ENCODE measurements around the gene DNAJC22. TPM values are rescaled to one million over a fixed set of nuclear protein-coding genes. Genes with fewer than 3 reads are reported as not detected.

Gene DNAJC22
- total RNA-seq, 4 donors from 2014 or later, result 1.8 TPM; not detected in 3

- no peak for TF ChIP-seq CTCF (IDR thresholded peaks at IDR 0.05; ENCODE audit: low read depth)
Measured at GRCh38 chr12:49334681-49335080, 12.0 kb upstream of the DNAJC22 start.

DNA sequence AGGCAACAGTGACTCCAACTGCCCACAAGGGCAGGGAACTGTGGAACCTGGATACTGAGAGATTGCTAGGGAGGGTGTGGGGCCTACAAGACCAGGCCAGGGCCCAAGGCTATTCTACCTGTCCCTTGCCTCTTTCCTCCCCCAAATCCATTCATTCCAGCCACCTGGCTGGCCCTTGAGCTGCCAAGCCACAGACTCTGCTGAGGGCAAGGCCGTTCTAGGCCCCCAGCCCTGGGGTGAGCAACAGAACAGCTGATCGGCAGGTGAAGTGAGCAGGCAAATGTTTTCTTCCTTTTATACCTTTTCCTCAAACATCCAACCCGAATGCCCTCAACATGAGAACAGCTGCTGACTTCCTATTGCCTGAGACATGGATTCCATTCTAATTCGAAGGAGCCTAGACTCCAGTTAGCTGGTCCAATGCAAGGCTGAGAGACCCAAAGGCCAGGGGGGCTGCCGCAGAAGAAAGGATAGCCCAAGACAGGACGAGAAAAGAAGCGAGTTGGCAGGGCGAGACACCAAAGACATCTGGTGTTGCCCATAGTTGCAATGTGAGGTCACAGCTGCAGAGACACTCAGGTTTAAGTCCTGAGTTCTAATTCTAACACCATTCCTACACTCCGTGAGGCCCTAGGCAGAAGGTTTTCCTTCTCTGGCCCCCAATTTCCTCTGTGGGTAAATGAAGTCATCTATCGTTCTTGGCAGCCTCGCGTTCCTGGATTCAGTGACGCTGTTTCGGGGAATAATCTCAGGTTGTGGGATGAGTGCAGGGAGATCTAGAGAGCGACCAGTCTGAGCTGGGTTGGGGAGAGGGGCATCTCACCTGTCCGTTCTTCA, 11.4 kb upstream of the DNAJC22 start:
- TF ChIP-seq CTCF (IDR thresholded peaks at IDR 0.05; ENCODE audit: low read depth), result no peak

DNA sequence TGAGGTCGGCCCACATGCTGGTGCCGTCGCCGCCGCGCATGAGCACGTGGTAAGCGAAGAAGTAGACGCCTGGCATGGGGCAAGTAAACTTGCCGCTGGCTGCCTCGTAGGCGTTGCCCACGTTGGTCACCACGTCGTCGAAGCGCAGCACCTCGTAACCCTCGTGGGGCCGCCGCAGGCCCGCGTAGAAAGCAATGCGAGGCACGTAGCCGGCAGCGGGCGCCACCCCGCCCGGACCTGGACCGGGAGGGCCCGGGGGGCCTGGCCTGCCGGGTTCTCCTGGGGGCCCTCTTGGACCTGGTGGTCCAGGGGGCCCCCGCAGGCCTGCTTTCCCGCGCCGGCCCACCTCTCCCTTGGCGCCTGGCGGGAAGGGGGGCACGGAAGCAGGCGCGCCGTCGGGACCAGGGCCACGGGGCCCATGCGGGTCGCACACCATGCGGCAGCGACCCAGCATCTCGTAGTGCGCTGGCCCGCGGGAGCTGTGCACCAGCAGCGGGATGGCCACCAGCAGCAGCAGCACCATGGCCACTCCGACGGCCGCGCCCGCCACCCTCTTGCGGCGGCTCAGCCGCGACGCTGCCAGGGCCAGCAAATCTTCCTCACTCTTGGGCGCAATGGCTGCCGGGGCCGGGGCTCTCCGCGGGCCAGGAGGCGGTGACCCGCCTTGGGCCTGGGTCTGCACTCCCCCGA, 10.6 kb upstream of the DNAJC22 start:
- TF ChIP-seq CTCF (IDR thresholded peaks at IDR 0.05; ENCODE audit: low read depth), result no peak

DNA sequence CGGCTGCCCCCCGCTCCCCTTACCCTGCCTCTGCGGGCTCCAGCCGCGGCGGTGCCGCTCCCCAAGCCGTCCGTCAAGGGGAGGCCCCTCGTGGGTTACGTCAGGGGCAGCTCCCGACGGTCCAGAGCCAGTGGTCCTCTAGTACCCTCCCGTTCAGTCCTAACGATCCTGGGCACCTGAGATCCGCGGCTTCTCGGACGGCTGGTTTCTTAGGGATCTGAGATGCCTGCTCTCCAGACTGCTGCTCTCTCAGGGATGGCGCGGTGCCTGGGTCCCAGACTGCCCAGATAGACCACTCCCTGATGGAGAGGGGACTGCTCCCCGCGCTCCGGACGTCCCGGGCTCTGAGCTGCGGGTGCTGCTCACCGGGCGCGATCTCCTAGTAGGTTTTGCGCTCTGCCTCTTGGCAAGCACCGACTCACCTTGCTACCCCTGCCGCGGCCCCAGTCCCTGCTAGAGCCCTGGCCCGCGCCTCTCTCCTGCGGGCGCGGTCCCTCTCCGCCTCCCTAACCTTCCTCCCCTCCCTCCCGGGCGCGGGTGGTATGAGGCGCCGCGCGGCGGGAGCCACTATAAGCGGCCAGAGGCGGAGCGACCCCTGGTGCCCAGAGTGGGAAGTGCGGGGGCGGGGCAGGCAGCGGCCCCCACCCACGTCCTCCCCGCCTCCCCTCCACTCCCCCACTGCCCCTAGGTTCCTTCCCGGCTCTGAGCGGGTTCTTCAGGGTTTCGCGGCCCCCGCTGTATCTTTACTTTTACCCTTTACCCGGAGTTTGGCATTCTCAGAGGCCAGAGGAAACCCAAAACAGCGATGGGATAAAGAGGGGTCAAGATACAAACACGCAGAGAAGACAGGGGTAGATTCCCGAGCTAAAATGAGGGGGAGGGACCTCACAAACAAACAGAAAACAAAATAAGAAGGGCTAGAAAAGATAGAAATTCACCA, 9.8 kb upstream of the DNAJC22 start, which contains the start of gene C1QL4:
Gene C1QL4 (minus strand): TSS at position 544 of the 940 bp plus-strand sequence. CDS start 711 bp downstream, outside the sequence.
- TF ChIP-seq CTCF (IDR thresholded peaks at IDR 0.05; ENCODE audit: low read depth), result no peak

DNA sequence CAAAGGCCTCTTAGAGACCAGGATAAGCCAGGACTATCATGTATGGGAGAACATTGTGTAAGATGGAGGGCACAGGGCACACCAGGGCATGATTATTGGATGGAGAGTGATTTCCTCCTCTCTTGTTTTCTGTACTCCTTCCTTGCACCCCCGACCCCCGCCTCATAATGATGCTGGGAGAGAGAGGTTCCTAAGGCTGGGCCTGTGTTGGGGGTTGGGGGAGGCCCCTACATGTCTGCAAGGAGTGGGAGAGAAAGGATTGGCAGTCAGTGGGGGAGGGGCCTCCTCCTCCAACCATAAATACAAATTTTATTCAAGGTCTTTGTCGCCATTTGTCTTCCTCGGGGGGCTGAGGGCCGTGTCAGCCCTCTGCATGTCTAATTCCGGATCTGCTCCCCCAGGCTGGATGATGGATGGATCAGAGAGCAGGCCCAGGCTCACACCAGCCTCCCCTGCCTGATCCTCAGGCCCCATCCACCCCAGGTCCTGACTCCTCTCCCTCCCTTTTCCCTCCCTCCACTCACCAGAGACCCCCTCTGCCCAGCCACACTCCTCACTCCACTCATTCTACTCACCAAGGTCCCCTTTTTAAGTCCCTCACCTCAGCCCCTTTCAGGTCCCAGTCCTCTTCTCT, 7.7 kb upstream of the DNAJC22 start:
- no peak for TF ChIP-seq CTCF (IDR thresholded peaks at IDR 0.05; ENCODE audit: low read depth)

- no peak for TF ChIP-seq CTCF (IDR thresholded peaks at IDR 0.05; ENCODE audit: low read depth)
Measured at GRCh38 chr12:49339464-49339861, 7.2 kb upstream of the DNAJC22 start.

Data from subcutaneous adipose tissue (tissue), 4 donors.